ENCODE results near the gene VWCE. TPM values are rescaled to one million over a fixed set of nuclear protein-coding genes. Genes with fewer than 3 reads are reported as not detected.

Gene VWCE, protein sequence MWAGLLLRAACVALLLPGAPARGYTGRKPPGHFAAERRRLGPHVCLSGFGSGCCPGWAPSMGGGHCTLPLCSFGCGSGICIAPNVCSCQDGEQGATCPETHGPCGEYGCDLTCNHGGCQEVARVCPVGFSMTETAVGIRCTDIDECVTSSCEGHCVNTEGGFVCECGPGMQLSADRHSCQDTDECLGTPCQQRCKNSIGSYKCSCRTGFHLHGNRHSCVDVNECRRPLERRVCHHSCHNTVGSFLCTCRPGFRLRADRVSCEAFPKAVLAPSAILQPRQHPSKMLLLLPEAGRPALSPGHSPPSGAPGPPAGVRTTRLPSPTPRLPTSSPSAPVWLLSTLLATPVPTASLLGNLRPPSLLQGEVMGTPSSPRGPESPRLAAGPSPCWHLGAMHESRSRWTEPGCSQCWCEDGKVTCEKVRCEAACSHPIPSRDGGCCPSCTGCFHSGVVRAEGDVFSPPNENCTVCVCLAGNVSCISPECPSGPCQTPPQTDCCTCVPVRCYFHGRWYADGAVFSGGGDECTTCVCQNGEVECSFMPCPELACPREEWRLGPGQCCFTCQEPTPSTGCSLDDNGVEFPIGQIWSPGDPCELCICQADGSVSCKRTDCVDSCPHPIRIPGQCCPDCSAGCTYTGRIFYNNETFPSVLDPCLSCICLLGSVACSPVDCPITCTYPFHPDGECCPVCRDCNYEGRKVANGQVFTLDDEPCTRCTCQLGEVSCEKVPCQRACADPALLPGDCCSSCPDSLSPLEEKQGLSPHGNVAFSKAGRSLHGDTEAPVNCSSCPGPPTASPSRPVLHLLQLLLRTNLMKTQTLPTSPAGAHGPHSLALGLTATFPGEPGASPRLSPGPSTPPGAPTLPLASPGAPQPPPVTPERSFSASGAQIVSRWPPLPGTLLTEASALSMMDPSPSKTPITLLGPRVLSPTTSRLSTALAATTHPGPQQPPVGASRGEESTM
- total RNA-seq (2014; rRNA removed; shearing (Covaris generic)), result under 0.01 TPM in 1 of 2 replicates, not detected in the other

DNA sequence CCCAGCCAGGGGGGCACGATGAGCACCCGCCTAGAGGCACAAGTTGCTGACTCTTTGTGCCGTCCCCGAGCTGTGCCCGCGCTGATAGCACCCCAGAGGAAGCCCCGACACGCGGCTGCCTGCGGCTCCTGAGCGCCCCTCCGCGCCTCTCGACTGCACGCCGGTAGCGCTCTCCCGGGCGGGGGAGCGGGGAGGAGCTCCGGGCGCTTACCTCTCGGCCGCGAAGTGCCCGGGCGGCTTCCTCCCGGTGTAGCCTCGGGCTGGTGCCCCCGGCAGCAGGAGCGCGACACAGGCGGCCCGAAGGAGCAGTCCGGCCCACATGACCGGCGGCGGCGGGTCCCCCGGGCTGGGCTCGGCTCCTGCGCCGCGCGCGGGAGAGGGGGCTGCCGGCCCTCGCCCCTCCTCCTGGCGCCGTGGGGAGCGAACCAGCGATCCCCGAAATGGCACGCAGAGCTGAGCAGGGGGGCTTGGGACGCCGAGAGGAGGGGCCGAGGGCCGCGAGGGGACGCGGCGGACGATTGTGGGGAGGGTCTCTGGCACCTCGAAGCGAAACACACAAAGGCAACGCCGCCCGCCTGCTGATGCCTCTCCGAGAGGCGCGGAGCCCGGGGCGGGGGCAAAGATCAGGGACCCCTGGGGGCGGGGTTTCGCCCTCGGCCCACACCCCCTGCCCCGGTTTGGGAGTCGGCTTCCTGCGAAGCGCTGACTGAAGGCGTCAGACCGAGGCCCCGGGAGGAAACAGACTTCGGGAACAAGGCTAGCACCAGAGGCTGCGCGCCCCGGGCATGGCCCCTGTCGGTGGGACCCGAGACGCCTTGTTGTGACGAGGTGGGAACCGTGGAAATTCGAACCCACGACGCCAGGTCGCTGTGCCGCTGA, at the start of gene VWCE:
TSS of gene VWCE (minus strand) at position 600 of the 879 bp plus-strand sequence. CDS start at position 321, 279 bp downstream.
- DNase-seq (ENCODE audit: low read depth), result no peak

DNA sequence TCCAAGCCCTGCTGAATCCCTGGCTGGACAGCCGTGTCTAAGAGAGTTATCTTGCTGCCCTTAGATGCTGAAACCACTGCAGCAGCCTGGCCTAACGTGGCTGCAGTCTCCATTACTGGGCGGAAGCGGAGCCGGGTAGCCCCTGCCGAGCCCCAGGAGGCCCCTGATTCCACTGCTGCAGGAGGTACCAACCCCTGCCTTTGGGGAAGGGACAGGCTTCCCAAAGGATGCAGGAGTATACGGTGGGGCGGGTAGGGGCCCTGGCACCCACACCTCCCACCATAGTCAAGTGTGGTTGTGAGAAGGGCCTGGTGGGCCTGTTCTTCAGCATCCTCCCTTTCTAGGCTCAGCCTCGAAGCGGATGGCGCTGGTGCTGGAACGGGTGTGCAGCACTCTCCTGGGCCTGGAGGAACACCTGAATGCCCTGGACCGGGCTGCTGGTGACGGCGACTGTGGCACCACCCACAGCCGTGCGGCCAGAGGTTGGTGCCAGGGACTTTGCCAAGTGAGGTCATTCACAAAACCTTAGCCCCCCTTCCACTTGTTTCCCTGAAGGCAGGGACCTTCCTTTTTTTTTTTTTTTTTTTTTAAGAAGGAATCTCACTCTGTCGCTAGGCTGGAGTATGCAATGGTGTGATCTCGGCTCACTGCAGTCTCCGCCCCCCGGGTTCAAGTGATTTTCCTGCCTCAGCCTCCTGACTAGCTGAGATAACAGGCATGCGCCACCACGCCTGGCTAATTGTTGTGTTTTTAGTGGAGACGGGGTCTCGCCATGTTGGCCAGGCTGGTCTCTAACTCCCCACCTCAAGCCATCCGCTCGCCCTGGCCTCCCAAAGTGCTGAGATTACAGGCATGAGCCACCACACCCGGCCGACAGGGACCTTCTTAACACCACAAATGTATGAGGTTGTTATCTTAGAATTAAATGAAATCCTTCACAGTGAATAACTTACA, 49.0 kb upstream of the VWCE start:
- no peak for DNase-seq (ENCODE audit: low read depth)

DNA sequence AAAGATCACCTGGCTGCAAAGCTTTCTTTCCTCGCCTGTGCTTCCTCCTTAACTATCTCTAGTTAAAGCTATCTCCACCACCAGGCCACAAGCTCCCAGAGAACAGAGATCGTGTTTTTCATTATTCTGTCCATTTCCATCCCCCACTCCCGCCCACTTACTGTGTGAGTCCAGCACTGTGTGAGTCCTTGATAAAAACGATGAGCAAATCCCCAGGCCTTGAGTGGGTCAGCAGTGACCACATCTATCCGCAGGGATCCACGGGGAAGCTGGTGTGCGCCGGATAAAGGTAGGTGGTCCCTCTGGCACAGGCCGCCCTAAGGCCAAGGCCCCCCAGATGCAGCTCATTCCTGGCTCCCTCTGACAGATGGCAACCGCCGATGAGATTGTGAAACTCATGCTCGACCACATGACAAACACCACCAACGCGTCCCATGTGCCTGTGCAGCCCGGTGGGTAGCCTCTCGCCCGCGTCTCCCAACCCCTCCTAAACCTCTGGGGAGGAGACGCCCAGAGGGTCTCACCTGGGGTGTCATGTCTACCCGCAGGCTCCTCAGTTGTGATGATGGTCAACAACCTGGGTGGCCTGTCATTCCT, 47.2 kb upstream of the VWCE start:
- DNase-seq (ENCODE audit: low read depth), result no peak

DNA sequence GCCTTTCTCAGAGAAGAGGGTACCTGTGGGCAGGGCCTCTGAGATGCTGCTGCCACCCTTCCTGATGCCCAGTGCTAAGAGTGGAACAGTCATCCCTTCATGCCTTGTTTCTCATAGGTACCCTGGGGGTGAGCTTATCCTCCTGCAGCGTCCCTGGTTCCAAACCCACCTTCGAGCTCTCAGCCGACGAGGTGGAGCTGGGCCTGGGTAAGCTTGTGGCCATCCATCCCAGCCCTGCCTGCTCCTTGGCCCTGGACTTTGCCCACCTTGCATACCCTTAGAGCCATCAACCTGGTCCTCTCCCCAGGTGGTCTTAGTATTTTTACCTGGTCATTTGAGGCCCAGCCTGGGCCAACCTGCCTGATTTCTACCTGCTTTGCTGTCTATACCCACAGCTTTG, 46.6 kb upstream of the VWCE start:
- DNase-seq (ENCODE audit: low read depth), result no peak

DNA sequence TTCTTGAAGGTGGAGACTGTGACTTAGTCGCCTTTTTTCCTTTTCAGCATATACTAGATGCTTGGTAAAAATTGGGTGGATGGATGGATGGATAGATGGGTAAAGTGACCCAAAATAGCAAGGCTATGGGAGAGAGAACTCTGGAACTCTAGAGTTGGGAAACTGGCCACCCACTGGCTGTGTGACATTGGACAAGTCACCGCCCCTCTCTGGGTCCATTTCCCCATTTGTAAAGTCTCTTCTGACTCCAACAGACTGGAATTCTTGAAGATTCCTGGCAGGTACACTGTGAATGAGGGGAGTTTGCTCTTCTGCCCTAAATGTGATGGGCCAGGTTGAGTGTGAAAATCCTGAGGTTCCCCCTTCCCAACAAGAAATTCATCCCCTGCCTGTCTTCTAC, 45.9 kb upstream of the VWCE start:
- no peak for DNase-seq (ENCODE audit: low read depth)

DNA sequence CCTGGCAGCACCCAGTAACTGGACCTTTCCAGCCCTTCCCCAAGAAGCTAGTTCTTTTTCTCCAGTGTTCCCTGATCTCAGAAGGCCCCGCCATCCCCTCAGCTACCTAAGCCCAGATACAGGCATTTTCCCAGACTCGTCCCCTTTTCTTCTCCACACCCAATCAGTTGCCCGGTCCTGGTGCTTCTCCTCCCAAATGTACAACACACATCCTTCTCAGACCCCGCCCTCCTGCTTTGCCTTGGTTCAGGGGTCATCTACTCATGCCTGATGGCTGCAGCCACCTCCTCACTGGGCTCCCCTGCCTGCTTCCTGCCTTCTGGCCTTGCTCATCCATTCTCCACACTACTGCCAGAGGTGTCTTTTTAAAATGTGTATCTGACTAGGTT, 44.4 kb upstream of the VWCE start:
- DNase-seq (ENCODE audit: low read depth), result no peak

DNA sequence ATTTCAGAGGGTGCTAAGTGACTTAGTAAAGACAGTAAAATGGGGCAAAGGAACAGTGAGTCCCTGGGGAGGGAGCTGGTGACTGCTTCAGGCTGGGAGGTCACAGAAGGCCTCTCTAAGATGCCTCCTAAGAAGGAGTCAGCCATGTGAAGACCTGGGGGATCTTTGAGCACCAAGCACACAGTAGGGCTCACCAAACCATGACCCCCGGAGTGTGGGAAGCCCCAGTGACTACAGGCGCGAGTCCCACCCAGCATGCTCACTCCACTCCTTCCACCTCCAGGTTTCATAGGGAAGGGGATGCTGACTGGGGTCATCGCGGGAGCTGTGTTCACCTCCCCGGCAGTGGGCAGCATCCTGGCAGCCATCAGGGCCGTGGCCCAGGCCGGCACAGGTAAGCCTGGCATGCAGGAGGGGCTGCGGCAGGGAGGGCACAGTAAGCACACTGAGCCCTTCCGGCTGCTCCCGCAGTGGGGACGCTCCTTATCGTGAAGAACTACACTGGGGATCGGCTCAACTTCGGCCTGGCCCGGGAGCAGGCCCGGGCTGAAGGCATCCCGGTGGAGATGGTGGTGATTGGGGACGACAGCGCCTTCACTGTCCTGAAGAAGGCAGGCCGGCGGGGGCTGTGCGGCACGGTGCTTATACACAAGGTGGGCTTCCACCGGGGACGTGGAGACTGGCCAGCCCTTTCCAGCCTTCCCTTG, 43.8 kb upstream of the VWCE start:
- DNase-seq (ENCODE audit: low read depth), result no peak

DNA sequence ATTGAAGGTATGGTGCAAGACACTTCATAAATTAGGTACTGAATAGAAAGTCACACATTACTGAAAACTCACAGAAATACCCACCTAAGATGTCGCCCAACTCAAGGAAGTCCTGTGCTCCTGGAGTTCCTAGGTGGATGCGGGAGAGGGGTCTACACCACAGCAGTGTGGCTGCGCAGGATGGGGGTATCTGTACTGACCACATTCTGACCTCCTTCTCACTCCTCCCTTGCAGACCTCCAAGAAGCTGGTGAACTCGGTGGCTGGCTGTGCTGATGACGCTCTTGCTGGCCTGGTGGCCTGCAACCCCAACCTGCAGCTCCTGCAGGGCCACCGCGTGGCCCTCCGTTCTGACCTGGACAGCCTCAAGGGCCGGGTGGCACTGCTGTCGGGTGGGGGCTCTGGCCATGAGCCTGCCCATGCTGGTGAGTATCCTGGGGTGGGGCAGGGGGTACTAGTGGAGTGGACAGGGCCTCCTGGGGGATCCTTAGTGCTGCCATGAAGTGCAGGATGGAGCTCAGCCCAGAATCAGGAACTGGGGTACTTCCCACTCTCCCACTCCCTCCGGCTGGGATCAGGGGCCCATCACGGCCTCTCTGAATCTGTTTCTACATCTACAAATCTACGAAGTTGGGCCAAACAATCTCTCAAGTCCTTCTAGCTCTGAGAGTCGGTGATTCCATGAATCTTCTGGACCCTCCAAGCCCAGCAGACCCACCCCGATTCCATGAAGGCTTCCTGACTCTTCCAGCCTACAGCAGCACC, 42.8 kb upstream of the VWCE start:
- DNase-seq (ENCODE audit: low read depth), result no peak

DNA sequence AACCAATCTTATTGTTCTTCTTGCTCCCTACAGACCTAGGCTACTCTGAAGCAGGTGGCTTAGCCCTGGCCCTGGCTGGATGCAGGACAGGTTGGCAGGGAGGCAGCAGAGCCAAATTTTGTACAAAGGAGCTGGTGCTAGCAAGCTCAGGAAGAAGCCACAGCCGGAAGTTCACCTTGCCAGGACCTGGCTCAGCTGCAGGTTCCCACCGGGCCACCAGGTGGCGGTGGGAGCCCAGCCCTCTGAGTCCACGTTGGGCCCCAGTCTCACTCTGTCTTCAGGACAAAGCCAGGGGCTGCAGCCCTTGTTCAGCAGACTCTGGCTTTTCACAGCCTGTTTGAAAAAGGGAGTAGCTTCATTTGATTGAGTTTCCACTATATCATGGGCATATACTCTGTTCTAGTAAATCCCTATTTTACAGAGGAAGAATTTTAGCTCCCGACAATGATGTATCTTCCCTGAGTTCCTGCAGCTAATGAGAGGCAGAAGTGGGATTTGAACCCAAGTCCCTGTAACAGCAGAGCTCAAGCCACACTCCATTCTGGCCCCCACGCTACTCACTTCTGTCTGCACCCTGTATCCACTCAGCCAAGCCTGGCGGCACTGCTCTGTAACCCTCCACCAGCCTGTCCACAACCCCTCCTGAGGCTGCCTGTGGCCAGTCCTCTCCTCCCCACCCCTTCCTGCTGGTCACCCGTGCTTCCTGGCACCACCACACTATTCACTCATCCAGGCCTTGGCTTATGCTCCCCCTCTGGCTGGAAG, 41.2 kb upstream of the VWCE start:
- peak; percentile 68 for DNase-seq (ENCODE audit: low read depth)

DNA sequence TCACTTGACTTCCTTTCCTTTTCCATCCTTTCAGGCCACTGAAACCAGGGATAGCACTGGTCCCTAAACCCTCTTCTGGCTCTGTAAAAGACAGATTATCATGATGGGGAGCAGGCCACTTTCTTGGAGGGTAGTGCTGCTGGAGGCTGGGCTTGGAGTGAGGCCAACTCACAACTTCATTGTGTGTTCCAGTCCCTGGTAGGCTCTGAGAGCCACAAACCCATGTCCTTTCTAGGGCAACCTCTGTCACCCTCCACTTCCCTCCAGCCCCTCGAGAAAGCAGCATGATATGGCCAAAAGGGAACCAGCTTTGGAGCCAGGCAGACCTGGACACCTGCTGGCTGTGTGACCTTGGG, 40.2 kb upstream of the VWCE start:
- no peak for DNase-seq (ENCODE audit: low read depth)

DNA sequence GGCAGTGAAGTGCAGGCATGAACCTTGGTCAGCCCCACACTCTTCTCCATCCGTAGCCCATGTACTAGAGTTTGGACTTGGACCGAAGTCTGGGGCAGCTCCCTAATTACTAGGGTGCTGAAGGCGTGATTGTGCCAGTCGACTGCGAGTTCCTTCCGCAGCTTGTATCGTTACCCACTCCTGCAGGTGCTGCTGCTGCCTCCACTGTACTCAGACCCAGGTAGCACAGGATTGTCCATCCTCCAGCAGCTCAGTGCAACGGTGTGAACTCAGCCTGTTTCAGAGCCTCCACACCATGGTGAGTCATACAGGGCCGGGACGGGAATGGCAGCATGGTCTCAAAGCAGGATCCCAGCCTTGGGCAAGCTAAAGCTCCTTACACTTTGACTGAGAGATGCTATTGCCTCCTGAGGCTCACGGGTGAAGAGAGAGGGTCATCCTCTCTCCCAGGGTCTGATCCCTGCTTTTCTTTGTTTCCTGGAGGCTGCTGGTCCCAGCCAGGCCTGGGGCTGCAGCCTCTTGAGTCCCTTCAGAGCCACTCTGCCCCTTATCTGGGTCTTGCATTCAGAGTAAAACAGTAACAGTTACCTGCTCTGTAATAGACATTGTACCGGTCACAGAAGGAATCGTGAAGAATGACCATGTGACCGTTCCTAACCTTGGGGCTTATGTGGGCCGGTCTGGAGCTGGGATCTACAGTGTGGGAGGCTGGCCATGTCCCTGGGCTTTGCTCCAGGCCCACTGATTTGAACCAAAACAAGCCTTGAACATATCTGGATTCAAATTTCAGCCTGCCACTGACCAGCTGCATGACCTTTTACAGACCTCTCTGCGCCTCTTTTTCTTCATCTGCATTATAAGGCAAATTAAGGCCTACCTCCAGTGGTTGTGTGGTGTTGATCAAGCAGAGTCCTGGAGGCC, 39.6 kb upstream of the VWCE start:
- DNase-seq (ENCODE audit: low read depth), result peak; percentile 62

DNA sequence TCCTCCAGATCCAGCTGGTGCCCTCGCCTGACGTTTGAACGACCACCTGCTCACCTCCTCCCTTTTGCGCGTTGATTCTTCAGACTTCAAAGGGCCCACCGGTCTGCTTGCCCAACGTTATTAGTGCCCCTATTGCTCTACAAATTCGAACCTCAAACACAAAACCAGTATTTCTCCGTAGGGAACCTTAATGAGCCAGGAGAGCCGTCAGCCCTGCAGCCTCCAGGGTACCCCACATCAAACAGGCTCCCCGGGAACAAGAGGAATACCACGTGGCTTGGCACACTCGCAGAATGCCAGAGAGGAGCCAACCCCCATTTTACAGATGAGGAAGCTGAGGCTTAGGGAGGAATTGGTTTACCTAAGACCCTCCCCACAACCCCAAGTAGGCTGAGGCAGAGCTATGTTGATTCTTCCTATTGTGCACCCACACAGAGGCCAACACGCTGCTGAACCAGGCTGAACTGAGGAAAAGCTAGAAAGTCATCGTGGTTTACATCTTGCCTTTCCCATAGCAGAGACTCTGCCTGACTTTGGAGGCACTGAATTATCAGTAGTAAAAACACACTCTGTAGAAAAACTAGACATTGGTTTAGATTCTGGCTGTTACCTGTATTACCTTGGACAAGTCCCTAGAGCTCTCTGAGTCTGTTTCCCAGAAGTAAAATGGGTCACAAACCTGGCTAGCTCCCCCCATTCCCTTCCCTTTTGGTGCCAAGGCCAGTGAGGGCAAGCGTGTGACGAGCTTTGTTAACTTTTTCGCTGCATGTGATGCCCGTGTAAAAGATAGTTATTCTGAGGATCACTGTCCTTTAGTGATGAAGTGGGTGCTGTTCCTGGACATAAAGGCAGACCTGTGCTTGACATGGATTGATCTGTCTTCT, 38.7 kb upstream of the VWCE start:
- no peak for DNase-seq (ENCODE audit: low read depth)

DNA sequence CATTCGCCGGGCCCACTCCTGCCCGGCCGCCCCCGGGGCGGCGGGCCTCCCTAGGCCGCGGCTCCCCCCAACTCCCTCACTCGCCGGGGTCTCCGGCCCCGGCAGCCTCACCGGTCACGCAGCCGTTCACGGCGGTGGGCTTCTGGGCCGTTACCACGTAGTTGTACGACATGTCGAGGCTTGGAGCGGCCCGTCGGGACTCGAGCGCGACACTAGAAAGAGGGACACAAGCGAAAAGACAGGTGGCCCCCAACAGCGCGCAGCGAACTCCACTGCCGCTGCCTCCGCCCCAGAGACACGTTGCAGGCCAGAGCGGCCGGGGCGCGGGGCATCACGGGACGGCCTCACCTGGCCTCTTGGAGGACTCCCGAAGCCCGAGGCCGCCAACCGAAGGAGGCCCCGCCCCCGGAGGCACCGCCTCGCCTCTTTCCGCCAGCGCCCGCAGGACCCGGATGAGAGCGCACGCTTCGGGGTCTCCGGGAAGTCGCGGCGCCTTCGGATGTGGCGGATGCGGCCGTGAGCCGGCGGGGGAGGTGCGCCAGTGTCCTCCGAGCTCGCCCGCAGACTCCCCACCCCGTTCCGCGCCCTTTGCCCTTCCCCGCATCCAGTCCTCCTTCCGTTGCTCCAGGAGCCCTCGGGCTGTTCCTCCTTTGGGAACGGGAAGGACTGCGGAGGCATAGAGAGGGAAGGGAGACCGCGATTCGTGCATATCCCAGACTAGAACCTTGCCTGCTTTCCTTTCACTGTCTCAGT, 37.9 kb upstream of the VWCE start, which contains the start of the genes DDB1 and TKFC:
TSS of gene DDB1 (minus strand) at position 309 of the 753 bp plus-strand sequence. CDS start at position 172, 137 bp downstream.
TSS of gene TKFC (plus strand) at position 432 of the 753 bp plus-strand sequence. CDS start 1,501 bp downstream, outside the sequence.
- peak; percentile 91 for DNase-seq (ENCODE audit: low read depth)

DNA sequence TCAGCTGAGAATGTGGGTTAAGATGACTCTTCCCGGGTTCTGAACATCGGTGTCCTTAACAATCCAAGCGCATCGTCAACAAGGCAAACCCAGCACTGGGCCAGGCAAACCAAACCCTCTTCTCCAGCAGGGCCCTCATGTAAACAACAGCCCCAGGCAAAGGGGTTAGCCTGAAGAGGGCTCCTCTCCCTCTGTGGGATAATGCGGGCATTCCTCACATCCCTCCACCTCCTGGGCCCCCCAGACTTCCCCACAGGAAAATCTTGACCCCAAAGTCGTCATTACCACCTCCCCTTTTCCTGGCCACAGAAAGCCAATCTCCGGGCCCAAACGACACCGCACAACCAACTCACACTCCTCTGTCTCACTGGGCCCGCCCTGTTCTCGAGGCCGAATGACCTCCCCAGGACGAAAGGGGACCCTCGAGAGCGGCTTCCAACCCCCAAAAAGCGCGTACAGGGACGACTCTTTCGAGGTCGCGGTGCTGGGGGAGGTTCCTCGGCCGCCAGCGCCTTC, 37.2 kb upstream of the VWCE start:
- DNase-seq (ENCODE audit: low read depth), result peak; percentile 43

DNA sequence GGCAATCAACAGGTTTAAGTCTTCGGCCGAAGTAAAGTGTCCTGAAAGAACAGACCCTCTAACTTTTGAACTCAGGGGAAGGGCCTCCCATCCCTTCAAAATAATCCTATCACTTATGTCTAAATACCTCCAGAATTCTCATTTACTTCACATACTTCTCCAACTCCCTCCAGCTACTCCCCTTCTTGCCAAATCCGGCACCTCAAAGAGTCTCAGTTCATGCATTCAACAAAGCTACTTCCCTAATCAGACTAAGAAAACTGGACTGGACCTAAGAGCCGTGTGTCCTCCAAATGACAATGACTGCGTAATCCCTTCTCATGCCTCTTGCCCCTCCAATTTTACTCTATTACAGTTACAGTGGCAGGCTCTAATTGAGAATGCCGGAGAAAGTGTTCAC, 36.5 kb upstream of the VWCE start:
- DNase-seq (ENCODE audit: low read depth), result no peak
